HepG2 (cell line): ENCODE results near the gene SNED1. TPM values are rescaled to one million over a fixed set of nuclear protein-coding genes. Genes with fewer than 3 reads are reported as not detected.

Experiments
- ARNTL ChIP-seq: sonication (generic); formaldehyde crosslinking; IDR thresholded peaks from 2 replicates; pipeline ENCODE4 v1.4.0; 2020; ENCODE audit warnings: mild to moderate bottlenecking, missing genetic modification reagents
- CENPT ChIP-seq: sonication (generic); formaldehyde crosslinking; IDR thresholded peaks from 2 replicates; pipeline ENCODE4 v1.8.0; 2022; ENCODE audit warnings: low read depth, mild to moderate bottlenecking, moderate library complexity, missing genetic modification reagents
- DDIT3 ChIP-seq: sonication (generic); formaldehyde crosslinking; IDR thresholded peaks from 2 replicates; pipeline ENCODE4 v1.4.0; 2020; ENCODE audit warnings: mild to moderate bottlenecking, missing genetic modification reagents
- IKZF5 ChIP-seq: IDR thresholded peaks from 2 replicates; pipeline ENCODE4 v1.6.1; 2018; ENCODE audit warnings: missing genetic modification reagents, mild to moderate bottlenecking, missing compliant biosample characterization
- ISX ChIP-seq: sonication (generic); formaldehyde crosslinking; conservative IDR thresholded peaks from 2 replicates; pipeline ENCODE4 v1.5.0; 2020; ENCODE audit warnings: missing genetic modification reagents
- KLF12 ChIP-seq: sonication (generic); formaldehyde crosslinking; IDR thresholded peaks from 2 replicates; pipeline ENCODE4 v1.4.0; 2020; ENCODE audit warnings: missing genetic modification reagents, borderline replicate concordance
- MEIS1 ChIP-seq: sonication (generic); formaldehyde crosslinking; IDR thresholded peaks from 2 replicates; pipeline ENCODE4 v1.9.0; 2021; ENCODE audit warnings: mild to moderate bottlenecking, missing genetic modification reagents, moderate library complexity, borderline replicate concordance
- MXD1 ChIP-seq: sonication (generic); formaldehyde crosslinking; IDR thresholded peaks from 2 replicates; pipeline ENCODE4 v1.4.0; 2020; ENCODE audit warnings: mild to moderate bottlenecking, missing genetic modification reagents
- NFIC ChIP-seq: IDR thresholded peaks from 2 replicates; pipeline ENCODE4 v1.6.1; 2012; ENCODE audit warnings: mild to moderate bottlenecking, low read length, inconsistent platforms
- NFKB2 ChIP-seq: sonication (generic); formaldehyde crosslinking; IDR thresholded peaks from 2 replicates; pipeline ENCODE4 v1.4.0; 2020; ENCODE audit warnings: missing genetic modification reagents, borderline replicate concordance
- NR0B2 ChIP-seq: sonication (generic); formaldehyde crosslinking; IDR thresholded peaks from 2 replicates; pipeline ENCODE4 v1.4.0; 2020; ENCODE audit warnings: mild to moderate bottlenecking, missing genetic modification reagents
- PITX1 ChIP-seq: sonication (generic); formaldehyde crosslinking; IDR thresholded peaks from 2 replicates; pipeline ENCODE4 v1.5.1; 2020; ENCODE audit warnings: mild to moderate bottlenecking, missing genetic modification reagents
- SRSF9 ChIP-seq: fragments of 200-400 bp; formaldehyde crosslinking; IDR thresholded peaks from 2 replicates; pipeline ENCODE4 v1.6.1; 2018; ENCODE audit warnings: borderline replicate concordance, mild to moderate bottlenecking, low read depth, low read length; ENCODE audit not compliant: insufficient read depth, poor library complexity, severe bottlenecking
- ZBED4 ChIP-seq: sonication (generic); formaldehyde crosslinking; IDR thresholded peaks from 2 replicates; pipeline ENCODE4 v1.4.0; 2020; ENCODE audit warnings: missing genetic modification reagents, borderline replicate concordance
- ZBTB44 ChIP-seq: sonication (generic); formaldehyde crosslinking; IDR thresholded peaks from 2 replicates; pipeline ENCODE4 v1.4.0; 2020; ENCODE audit warnings: missing genetic modification reagents
- ZKSCAN8 ChIP-seq: IDR thresholded peaks from 2 replicates; pipeline ENCODE4 v1.6.1; 2016; ENCODE audit warnings: borderline replicate concordance, missing genetic modification reagents, missing compliant biosample characterization
- ZNF225 ChIP-seq: sonication (generic); formaldehyde crosslinking; IDR thresholded peaks from 2 replicates; pipeline ENCODE4 v1.4.0; 2020; ENCODE audit warnings: mild to moderate bottlenecking, missing genetic modification reagents
- ZNF24 ChIP-seq: fragments of 450-650 bp; IDR thresholded peaks from 2 replicates; pipeline ENCODE4 v1.6.1; 2017; ENCODE audit warnings: antibody characterized with exemption, mild to moderate bottlenecking
- ZNF510 ChIP-seq: sonication (generic); formaldehyde crosslinking; IDR thresholded peaks from 2 replicates; pipeline ENCODE4 v1.4.0; 2020; ENCODE audit warnings: low read depth, mild to moderate bottlenecking, missing genetic modification reagents
- ZNF549 ChIP-seq: sonication (generic); formaldehyde crosslinking; IDR thresholded peaks from 2 replicates; pipeline ENCODE4 v1.5.0; 2020; ENCODE audit warnings: missing genetic modification reagents
- ZNF563 ChIP-seq: sonication (generic); formaldehyde crosslinking; IDR thresholded peaks from 2 replicates; pipeline ENCODE4 v1.8.0; 2022; ENCODE audit warnings: mild to moderate bottlenecking, moderate library complexity, missing genetic modification reagents
- ZNF652 ChIP-seq: IDR thresholded peaks from 2 replicates; pipeline ENCODE4 v1.6.1; 2016; ENCODE audit warnings: low read depth, borderline replicate concordance
- polyA plus RNA-seq, 8 experiments: library from polyadenylated mRNA; depleted of rRNA in 3 of 8; stranded (reverse) in 7 of 8; unstranded in 1 of 8; fragments of >200 nt; fragmentation: Illumina TruSeq in 4 of 8; extraction: Trizol in 4 of 8; gene quantifications; 2 replicates each; pipeline versions ENCODE4 v1.2.1 to v1.2.3, GENCODE V29; 2011 to 2016; ENCODE audit warnings: low read depth in 4 of 8, missing spikeins in 1 of 8, mixed read lengths in 1 of 8; ENCODE audit not compliant: insufficient read depth in 1 of 8
- total RNA-seq, 5 experiments: library from RNA; depleted of rRNA; stranded (reverse); fragments of >200 nt; fragmentation: Illumina TruSeq; extraction: Trizol; gene quantifications; 2 replicates each; pipeline ENCODE4 v1.2.3, GENCODE V29; 2016; ENCODE audit warnings: low read depth in 1 of 5

SNED1 gene
- total and polyA plus RNA-seq, 2 of the 13 experiments (the other 11 are each of a cell fraction or from before 2014, with no cell fraction given): 0.15 to 0.65 TPM

GRCh38 chr2:240989451-240990265 lies 8.8 kb upstream of the SNED1 start (continued):
- TF ChIP-seq NFIC (no peak), ZNF652 (no peak), ZNF24 (no peak), ISX (CRISPR knock-in tag) (no peak), ZBED4 (CRISPR knock-in tag) (0 out of 2 replicates have a peak, but pooled peaks have one; percentile 44), NFKB2 (0 out of 2 replicates have a peak, but pooled peaks have one; percentile 26), ZKSCAN8 (no peak), ARNTL (CRISPR knock-in tag) (no peak), ZNF510 (no peak), ZNF563 (CRISPR knock-in tag) (no peak), IKZF5 (CRISPR knock-in tag) (0 out of 2 replicates have a peak, but pooled peaks have one; percentile 28), MXD1 (CRISPR knock-in tag) (no peak), CENPT (CRISPR knock-in tag) (no peak), ZNF549 (CRISPR knock-in tag) (no peak), ZBTB44 (no peak), PITX1 (CRISPR knock-in tag) (no peak), KLF12 (CRISPR knock-in tag) (no peak), MEIS1 (no peak), ZNF225 (CRISPR knock-in tag) (no peak), DDIT3 (CRISPR knock-in tag) (no peak), SRSF9 (no peak), NR0B2 (CRISPR knock-in tag) (no peak)
